ENCODE measurements around the gene ATP6V1C2.

GRCh38 chr2:10762651-10763460 is 41.4 kb downstream of the ATP6V1C2 start:
- no peak for TF ChIP-seq CTCF (IDR thresholded peaks at IDR 0.05)
- no peak for TF ChIP-seq POLR2A (IDR thresholded peaks at IDR 0.05)
- TF ChIP-seq EP300 (IDR thresholded peaks at IDR 0.05), result no peak
- no peak for TF ChIP-seq POLR2AphosphoS5 (IDR thresholded peaks at IDR 0.05)
